Bronchial epithelial cell (primary cell): ENCODE measurements around the gene HRH4. TPM values are rescaled to one million over a fixed set of nuclear protein-coding genes. Genes with fewer than 3 reads are reported as not detected.

Experiments used
- DNase-seq: peaks from one replicate; pipeline ENCODE4 v3.0.0-alpha.2; 2010; ENCODE audit warnings: low read depth
- FAIRE-seq: peaks from 2 replicates; lab custom pipeline; 2011; peaks lifted over from hg19 to GRCh38; lab: Jason Lieb, UNC
- H3K27me3 ChIP-seq: 2 replicates; pipeline ENCODE4 v1.5.1; 2011; ENCODE audit warnings: low read length; ENCODE audit not compliant: control insufficient read depth, insufficient read depth
- H3K36me3 ChIP-seq: 2 replicates; pipeline ENCODE4 v1.5.1; 2011; ENCODE audit warnings: low read length; ENCODE audit not compliant: control insufficient read depth, insufficient read depth
- H3K4me3 ChIP-seq: 2 replicates; pipeline ENCODE4 v1.5.1; 2011; ENCODE audit warnings: mild to moderate bottlenecking, low read depth, low read length, control low read depth
- CTCF ChIP-seq: IDR thresholded peaks from 2 replicates; pipeline ENCODE4 v1.5.1; 2011; ENCODE audit warnings: mild to moderate bottlenecking, moderate library complexity, low read length, control low read depth, inconsistent platforms; ENCODE audit not compliant: insufficient read depth, severe bottlenecking
- total RNA-seq: library from RNA; depleted of rRNA; stranded (reverse); fragments of >200 nt; gene quantifications from 2 replicates; pipeline ENCODE4 v1.2.1, GENCODE V29; 2014

HRH4 gene
- total RNA-seq, 1 donor from 2014 or later, result under 0.01 TPM

DNA sequence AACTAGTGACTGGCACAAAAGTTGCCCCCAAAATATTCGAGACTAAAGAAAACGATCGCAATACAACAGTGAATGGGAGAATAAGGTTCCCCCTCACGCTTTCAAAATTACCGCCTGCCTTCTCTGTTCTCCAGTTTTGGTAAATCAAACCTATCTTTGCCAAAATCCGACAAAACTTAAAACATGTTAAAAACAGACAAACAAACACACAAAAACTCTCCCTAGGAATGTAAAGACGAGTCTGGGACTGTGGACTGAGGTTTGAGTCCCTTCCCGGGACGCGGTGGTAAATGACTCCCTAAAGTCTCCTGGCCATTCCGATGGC, 34.4 kb upstream of the HRH4 start:
- H3K36me3 ChIP-seq, result no peaks in the 10 kb centered on the region
- DNase-seq (no peak), FAIRE-seq (no peak)
- peak overlapping the region; percentile 80 for H3K4me3 ChIP-seq
- no peaks in the 10 kb centered on the region for H3K27me3 ChIP-seq
- no peak for TF ChIP-seq CTCF

- H3K36me3 ChIP-seq, result no peaks in the 10 kb centered on the region
- H3K27me3 ChIP-seq, result no peaks in the 10 kb centered on the region
- peak within 1 kb of the TSS; percentile 80 for H3K4me3 ChIP-seq
- no peak for FAIRE-seq
- no peak for TF ChIP-seq CTCF
- peak; percentile 41 for DNase-seq
These were observed 33.8 kb upstream of the HRH4 start, which contains the start of gene IMPACT for GRCh38 chr18:24426398-24427294. IMPACT (plus strand) TSS chr18:24426670; CDS start chr18:24426757, 87 bp downstream.

GRCh38 chr18:24427484-24427883, 33.0 kb upstream of the HRH4 start:
- DNase-seq, result peak; percentile 23
- no peak for FAIRE-seq

DNA sequence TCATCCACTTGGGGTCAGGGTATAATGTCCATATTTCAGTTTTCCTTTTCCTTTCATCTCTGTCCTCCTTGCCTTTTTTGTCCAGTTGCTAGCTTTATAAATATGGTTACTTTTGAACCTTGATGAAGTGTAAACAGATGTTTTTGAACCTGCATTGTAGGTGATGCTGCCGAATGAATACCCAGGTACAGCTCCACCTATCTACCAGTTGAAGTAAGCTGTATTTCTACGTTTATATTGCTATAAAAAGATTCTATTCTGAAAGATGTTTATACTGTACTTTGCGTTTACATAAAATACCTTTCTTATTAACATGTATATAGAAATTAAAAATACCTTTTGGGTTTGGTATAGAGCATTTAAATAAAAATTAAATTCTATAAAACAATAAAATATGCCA, 31.7 kb upstream of the HRH4 start:
- Histone ChIP-seq H3K36me3 (peaks cover 2% of the 10 kb centered on the region), H3K27me3 (no peaks in the 10 kb centered on the region), H3K4me3 (no peak overlapping the region)
- DNase-seq, result peak; percentile 26
- peak; percentile 23 for TF ChIP-seq CTCF
- no peak for FAIRE-seq

More at GRCh38 chr18:24427484-24427883, 33.0 kb upstream of the HRH4 start:
- no peak for TF ChIP-seq CTCF
- H3K36me3 ChIP-seq, result no peaks in the 10 kb centered on the region
- H3K4me3 ChIP-seq, result peak overlapping the region; percentile 80
- H3K27me3 ChIP-seq, result no peaks in the 10 kb centered on the region

GRCh38 chr18:24429188-24429587, 31.2 kb upstream of the HRH4 start:
- H3K27me3 ChIP-seq, result no peaks in the 10 kb centered on the region
- H3K36me3 ChIP-seq, result peaks cover 2% of the 10 kb centered on the region
- H3K4me3 ChIP-seq, result no peak overlapping the region
- no peak for DNase-seq
- no peak for FAIRE-seq
- no peak for TF ChIP-seq CTCF
